GM23338 (cell line): ENCODE measurements around the gene NUDT13. TPM values are rescaled to one million over a fixed set of nuclear protein-coding genes. Genes with fewer than 3 reads are reported as not detected.
A peak's percentile ranks its signal among the peaks of the same experiment; 100 is the strongest.

ENCODE experiments used
- ATAC-seq: fragments of 200-7000 bp; cut with Tn5 transposase; 3 replicates; pipeline ENCODE4 v1.9.1; 2020
- DNase-seq: peaks from one replicate; pipeline ENCODE4 v3.0.0-alpha.2; 2015; ENCODE audit warnings: low spot score
- H2AFZ ChIP-seq: fragments of 200-600 bp; sonication (generic); 2 replicates; pipeline ENCODE4 v1.8.0; 2016; ENCODE audit warnings: antibody characterized with exemption, mild to moderate bottlenecking, moderate library complexity
- H3F3A ChIP-seq: fragments of 200-600 bp; sonication (generic); replicated peaks from 2 replicates; pipeline ENCODE4 v1.8.0; 2017; ENCODE audit warnings: antibody characterized with exemption, mixed run types, low read depth
- H3K27ac ChIP-seq: fragments of 200-600 bp; sonication (generic); 2 replicates; pipeline ENCODE4 v1.6.1; 2016; ENCODE audit warnings: low read depth
- H3K27me3 ChIP-seq: fragments of 200-600 bp; sonication (generic); 2 replicates; pipeline ENCODE4 v1.8.0; 2016; ENCODE audit warnings: mild to moderate bottlenecking, mixed run types, moderate library complexity; ENCODE audit not compliant: insufficient read depth
- H3K36me3 ChIP-seq: fragments of 200-600 bp; sonication (generic); 2 replicates; pipeline ENCODE4 v1.8.0; 2016; ENCODE audit warnings: mild to moderate bottlenecking; ENCODE audit not compliant: insufficient read depth
- H3K4me1 ChIP-seq: fragments of 200-600 bp; sonication (generic); 2 replicates; pipeline ENCODE4 v1.8.0; 2016; ENCODE audit warnings: mild to moderate bottlenecking, moderate library complexity; ENCODE audit not compliant: insufficient read depth
- H3K4me2 ChIP-seq: fragments of 200-600 bp; sonication (generic); 2 replicates; pipeline ENCODE4 v1.7.1; 2017; ENCODE audit warnings: mixed run types
- H3K4me3 ChIP-seq: fragments of 200-600 bp; sonication (generic); 2 replicates; pipeline ENCODE4 v1.6.1; 2016; ENCODE audit warnings: mixed run types
- H3K79me2 ChIP-seq: fragments of 200-600 bp; sonication (generic); replicated peaks from 2 replicates; pipeline ENCODE4 v1.8.0; 2017; ENCODE audit warnings: mild to moderate bottlenecking; ENCODE audit not compliant: insufficient read depth
- H3K9me2 ChIP-seq: fragments of 200-600 bp; sonication (generic); 2 replicates; pipeline ENCODE4 v1.8.0; 2017; ENCODE audit not compliant: insufficient read depth
- H4K20me1 ChIP-seq: fragments of 200-600 bp; sonication (generic); replicated peaks from 2 replicates; pipeline ENCODE4 v1.8.0; 2017; ENCODE audit warnings: mild to moderate bottlenecking; ENCODE audit not compliant: insufficient read depth
- H3K27ac Mint-ChIP-seq: 2 replicates; pipeline ENCODE4 v1.8.0; 2020; ENCODE audit warnings: inconsistent platforms, mild to moderate bottlenecking, moderate library complexity, mixed read lengths
- H3K27me3 Mint-ChIP-seq: 3 replicates; pipeline ENCODE4 v1.8.0; 2022; ENCODE audit warnings: low read depth, mild to moderate bottlenecking, moderate library complexity, mixed read lengths, inconsistent platforms; ENCODE audit not compliant: insufficient read depth, poor library complexity
- H3K36me3 Mint-ChIP-seq: 3 replicates; pipeline ENCODE4 v1.8.0; 2021; ENCODE audit warnings: low read depth, mild to moderate bottlenecking, inconsistent platforms, moderate library complexity, mixed read lengths
- H3K4me1 Mint-ChIP-seq: 3 replicates; pipeline ENCODE4 v1.8.0; 2020; ENCODE audit warnings: mild to moderate bottlenecking, inconsistent platforms, mixed read lengths
- H3K4me3 Mint-ChIP-seq: 3 replicates; pipeline ENCODE4 v1.8.0; 2021; ENCODE audit warnings: moderate library complexity, mild to moderate bottlenecking, inconsistent platforms, mixed read lengths
- H3K9me3 Mint-ChIP-seq: 3 replicates; pipeline ENCODE4 v1.8.0; 2020; ENCODE audit warnings: moderate library complexity, mild to moderate bottlenecking, inconsistent platforms, mixed read lengths
- CREB1 ChIP-seq: fragments of 250-450 bp; sonication (Bioruptor Pico); IDR thresholded peaks from 2 replicates; pipeline ENCODE4 v1.5.0; 2020; ENCODE audit warnings: low read depth, mild to moderate bottlenecking, moderate library complexity
- EZH2 ChIP-seq: fragments of 200-600 bp; sonication (generic); IDR thresholded peaks from one replicate; pipeline ENCODE4 v1.8.0; 2017; ENCODE audit warnings: antibody characterized with exemption, mild to moderate bottlenecking, low read depth; ENCODE audit not compliant: unreplicated experiment
- JUNB ChIP-seq: IDR thresholded peaks from one replicate; pipeline ENCODE4 v1.6.1; 2016; ENCODE audit warnings: antibody characterized with exemption; ENCODE audit not compliant: unreplicated experiment
- NANOG ChIP-seq: IDR thresholded peaks from 2 replicates; pipeline ENCODE4 v1.6.1; 2016; ENCODE audit warnings: antibody characterized with exemption, borderline replicate concordance
- POLR2AphosphoS5 ChIP-seq: IDR thresholded peaks from 2 replicates; pipeline ENCODE4 v1.6.1; 2016; ENCODE audit warnings: antibody characterized with exemption, low read depth
- STAT1 ChIP-seq: IDR thresholded peaks from one replicate; pipeline ENCODE4 v1.6.1; 2016; ENCODE audit warnings: antibody characterized with exemption; ENCODE audit not compliant: unreplicated experiment
- ZNF114 ChIP-seq: fragments of 250-450 bp; sonication (Bioruptor Pico); IDR thresholded peaks from 2 replicates; pipeline ENCODE4 v1.5.0; 2020; ENCODE audit warnings: mild to moderate bottlenecking, moderate library complexity
- polyA plus RNA-seq: library from polyadenylated mRNA; unstranded; fragments of >200 nt; fragmentation: Nextera tagmentation; extraction: Ambion mirVana; gene quantifications from 2 replicates; pipeline ENCODE4 v1.2.1, GENCODE V29; 2016
- total RNA-seq: library from RNA; depleted of rRNA; stranded (reverse); fragments of >200 nt; shearing (Covaris generic); gene quantifications from 2 replicates; pipeline ENCODE4 v1.2.3, GENCODE V29; 2014
- TF ChIP-seq, protein P1 (sequence below), 2 experiments: fragments of 200-600 bp in 1 of 2; sonication (generic) in 1 of 2; conservative IDR thresholded peaks; 2 replicates each; pipeline versions ENCODE4 v1.5.1 to v1.6.1; 2016 to 2017; ENCODE audit warnings: antibody characterized with exemption in 2 of 2, low read depth in 2 of 2, mild to moderate bottlenecking in 2 of 2, moderate library complexity in 1 of 2
- TF ChIP-seq, protein P2 (sequence below): IDR thresholded peaks from 2 replicates; pipeline ENCODE4 v1.6.1; 2016; ENCODE audit warnings: antibody characterized with exemption

Gene NUDT13
- total and polyA plus RNA-seq, 2 experiments from 2014 or later = 1.4 to 2.2 TPM

DNA sequence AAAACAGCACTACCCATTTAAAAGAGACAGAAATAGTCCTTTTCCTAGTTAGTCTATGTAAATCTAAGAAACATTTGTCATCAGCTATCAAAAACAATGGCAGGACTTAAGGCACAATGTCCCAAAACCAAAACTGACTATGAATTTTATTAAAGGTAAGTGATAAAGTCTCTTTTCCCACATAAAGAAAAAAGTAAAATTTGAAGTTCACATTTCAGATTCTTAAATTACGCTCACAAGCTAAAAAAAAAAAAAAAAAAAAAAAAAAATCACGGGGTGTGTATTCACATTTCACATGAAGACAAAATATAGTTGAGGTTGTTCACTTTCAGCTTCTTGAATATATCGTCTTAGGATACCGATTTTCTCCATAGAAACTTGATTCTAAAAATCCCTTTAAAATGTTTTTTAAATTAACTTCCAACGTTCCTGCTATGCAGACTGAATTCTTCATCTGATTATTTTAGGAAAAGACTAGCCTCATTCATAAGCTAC lies 15.2 kb upstream of the NUDT13 start:
- Histone ChIP-seq H3K4me1 (peaks cover 12% of the 10 kb centered on the region), H3K4me2 (peak overlapping the region; percentile 76), H3K4me3 (peak overlapping the region; percentile 62), H3K27ac (no peak overlapping the region), H3K27me3 (no peaks in the 10 kb centered on the region), H3K9me2 (no peaks in the 10 kb centered on the region), H4K20me1 (no peaks in the 10 kb centered on the region), H2AFZ (no peak overlapping the region), H3K36me3 (no peaks in the 10 kb centered on the region), H3F3A (no peaks in the 10 kb centered on the region), H3K79me2 (peaks cover 41% of the 10 kb centered on the region)
- Mint-ChIP-seq H3K9me3 (no peaks in the 10 kb centered on the region), H3K27me3 (peaks cover 7% of the 10 kb centered on the region), H3K36me3 (no peaks in the 10 kb centered on the region), H3K4me3 (peak overlapping the region; percentile 88), H3K4me1 (peaks cover 19% of the 10 kb centered on the region; the same call in 2 of the 3 replicates), H3K27ac (no peak overlapping the region)
- ATAC-seq = no peak
- no peak for DNase-seq
- no peak for TF ChIP-seq STAT1
- TF ChIP-seq, protein P1, sequence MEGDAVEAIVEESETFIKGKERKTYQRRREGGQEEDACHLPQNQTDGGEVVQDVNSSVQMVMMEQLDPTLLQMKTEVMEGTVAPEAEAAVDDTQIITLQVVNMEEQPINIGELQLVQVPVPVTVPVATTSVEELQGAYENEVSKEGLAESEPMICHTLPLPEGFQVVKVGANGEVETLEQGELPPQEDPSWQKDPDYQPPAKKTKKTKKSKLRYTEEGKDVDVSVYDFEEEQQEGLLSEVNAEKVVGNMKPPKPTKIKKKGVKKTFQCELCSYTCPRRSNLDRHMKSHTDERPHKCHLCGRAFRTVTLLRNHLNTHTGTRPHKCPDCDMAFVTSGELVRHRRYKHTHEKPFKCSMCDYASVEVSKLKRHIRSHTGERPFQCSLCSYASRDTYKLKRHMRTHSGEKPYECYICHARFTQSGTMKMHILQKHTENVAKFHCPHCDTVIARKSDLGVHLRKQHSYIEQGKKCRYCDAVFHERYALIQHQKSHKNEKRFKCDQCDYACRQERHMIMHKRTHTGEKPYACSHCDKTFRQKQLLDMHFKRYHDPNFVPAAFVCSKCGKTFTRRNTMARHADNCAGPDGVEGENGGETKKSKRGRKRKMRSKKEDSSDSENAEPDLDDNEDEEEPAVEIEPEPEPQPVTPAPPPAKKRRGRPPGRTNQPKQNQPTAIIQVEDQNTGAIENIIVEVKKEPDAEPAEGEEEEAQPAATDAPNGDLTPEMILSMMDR (conservative IDR thresholded peaks at IDR 0.05; ENCODE audit: low read depth in 2 of 2) = no peak
- TF ChIP-seq POLR2AphosphoS5 = no peak
- TF ChIP-seq, protein P2, sequence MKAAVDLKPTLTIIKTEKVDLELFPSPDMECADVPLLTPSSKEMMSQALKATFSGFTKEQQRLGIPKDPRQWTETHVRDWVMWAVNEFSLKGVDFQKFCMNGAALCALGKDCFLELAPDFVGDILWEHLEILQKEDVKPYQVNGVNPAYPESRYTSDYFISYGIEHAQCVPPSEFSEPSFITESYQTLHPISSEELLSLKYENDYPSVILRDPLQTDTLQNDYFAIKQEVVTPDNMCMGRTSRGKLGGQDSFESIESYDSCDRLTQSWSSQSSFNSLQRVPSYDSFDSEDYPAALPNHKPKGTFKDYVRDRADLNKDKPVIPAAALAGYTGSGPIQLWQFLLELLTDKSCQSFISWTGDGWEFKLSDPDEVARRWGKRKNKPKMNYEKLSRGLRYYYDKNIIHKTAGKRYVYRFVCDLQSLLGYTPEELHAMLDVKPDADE = no peak
- TF ChIP-seq ZNF114 = no peak

DNA sequence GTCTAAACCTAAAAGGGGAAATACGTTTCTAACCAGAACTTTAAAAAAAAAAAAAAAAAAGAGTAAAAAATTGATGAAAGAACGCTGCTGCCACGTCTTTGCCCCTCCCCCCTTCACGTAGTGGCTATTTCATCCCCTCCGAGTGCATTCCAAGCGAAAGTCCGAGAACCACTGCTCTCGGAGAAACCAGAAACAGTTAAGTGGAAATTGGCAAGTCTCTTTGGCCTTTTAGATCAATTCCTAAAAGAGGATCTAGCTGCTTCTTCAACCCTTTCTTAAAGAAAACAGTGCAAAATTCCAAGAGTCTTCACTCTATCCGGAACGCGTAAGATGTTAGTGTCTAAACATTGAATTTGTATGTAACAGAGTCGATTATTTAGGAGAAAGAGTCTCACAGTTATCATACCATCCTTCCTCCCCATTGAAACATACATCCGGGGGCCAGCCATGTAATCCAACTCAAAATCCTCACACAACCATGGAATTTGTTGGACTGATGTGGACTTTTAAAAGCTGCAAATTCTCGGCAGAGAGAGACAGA lies 14.7 kb upstream of the NUDT13 start:
- Mint-ChIP-seq H3K27ac (peak overlapping the region; percentile 94; the same call in 1 of the 2 replicates), H3K36me3 (no peaks in the 10 kb centered on the region), H3K27me3 (peaks cover 7% of the 10 kb centered on the region), H3K4me3 (peak overlapping the region; percentile 88), H3K9me3 (no peaks in the 10 kb centered on the region), H3K4me1 (peaks cover 19% of the 10 kb centered on the region; the same call in 2 of the 3 replicates)
- peak overlapping the region; percentile 38; the same call in 1 of the 2 replicates for H2AFZ ChIP-seq
- H4K20me1 ChIP-seq = no peaks in the 10 kb centered on the region
- DNase-seq (peak; percentile 77), ATAC-seq (no peak)
- no peaks in the 10 kb centered on the region for H3K9me2 ChIP-seq
- peak overlapping the region; percentile 57 for H3K27ac ChIP-seq
- no peaks in the 10 kb centered on the region for H3F3A ChIP-seq
- H3K36me3 ChIP-seq = no peaks in the 10 kb centered on the region
- peaks cover 12% of the 10 kb centered on the region for H3K4me1 ChIP-seq
- peak overlapping the region; percentile 62 for H3K4me3 ChIP-seq
- peak overlapping the region; percentile 76 for H3K4me2 ChIP-seq
- peaks cover 38% of the 10 kb centered on the region for H3K79me2 ChIP-seq
- no peaks in the 10 kb centered on the region for H3K27me3 ChIP-seq
- TF ChIP-seq, protein P1 (conservative IDR thresholded peaks at IDR 0.05; ENCODE audit: low read depth in 2 of 2) = no peak
- no peak for TF ChIP-seq CREB1
- TF ChIP-seq NANOG = no peak
- TF ChIP-seq POLR2AphosphoS5 = no peak
- TF ChIP-seq STAT1 = no peak
- TF ChIP-seq, protein P2 = no peak
- TF ChIP-seq EZH2 = no peak
- no peak for TF ChIP-seq JUNB
- TF ChIP-seq ZNF114 = no peak
